Neural progenitor cell (in vitro differentiated cells): ENCODE results near the gene USP34.

Experiments used
- CTCF ChIP-seq: fragments of 200-600 bp; sonication (generic); IDR thresholded peaks from 2 replicates; pipeline ENCODE4 v1.5.1; 2017; ENCODE audit warnings: antibody characterized with exemption, mild to moderate bottlenecking
- EZH2 ChIP-seq: fragments of 200-600 bp; sonication (generic); IDR thresholded peaks from 2 replicates; pipeline ENCODE4 v1.6.1; 2017; ENCODE audit warnings: antibody characterized with exemption, mild to moderate bottlenecking, moderate library complexity
- EZH2phosphoT487 ChIP-seq: fragments of 200-600 bp; sonication (generic); IDR thresholded peaks from 2 replicates; pipeline ENCODE4 v1.6.1; 2017; ENCODE audit warnings: antibody characterized with exemption

- TF ChIP-seq CTCF (no peak), EZH2phosphoT487 (no peak), EZH2 (no peak)
Measured at GRCh38 chr2:61350777-61351176, 120.1 kb downstream of the USP34 start.
